Measurements from ENCODE around the gene SERPINE1. TPM values are rescaled to one million over a fixed set of nuclear protein-coding genes. Genes with fewer than 3 reads are reported as not detected.

Gene SERPINE1
- total and polyA plus RNA-seq, 2 of the 13 experiments (the other 11 are each of a cell fraction or from before 2014, with no cell fraction given), result 21.2 to 1,576 TPM

DNA sequence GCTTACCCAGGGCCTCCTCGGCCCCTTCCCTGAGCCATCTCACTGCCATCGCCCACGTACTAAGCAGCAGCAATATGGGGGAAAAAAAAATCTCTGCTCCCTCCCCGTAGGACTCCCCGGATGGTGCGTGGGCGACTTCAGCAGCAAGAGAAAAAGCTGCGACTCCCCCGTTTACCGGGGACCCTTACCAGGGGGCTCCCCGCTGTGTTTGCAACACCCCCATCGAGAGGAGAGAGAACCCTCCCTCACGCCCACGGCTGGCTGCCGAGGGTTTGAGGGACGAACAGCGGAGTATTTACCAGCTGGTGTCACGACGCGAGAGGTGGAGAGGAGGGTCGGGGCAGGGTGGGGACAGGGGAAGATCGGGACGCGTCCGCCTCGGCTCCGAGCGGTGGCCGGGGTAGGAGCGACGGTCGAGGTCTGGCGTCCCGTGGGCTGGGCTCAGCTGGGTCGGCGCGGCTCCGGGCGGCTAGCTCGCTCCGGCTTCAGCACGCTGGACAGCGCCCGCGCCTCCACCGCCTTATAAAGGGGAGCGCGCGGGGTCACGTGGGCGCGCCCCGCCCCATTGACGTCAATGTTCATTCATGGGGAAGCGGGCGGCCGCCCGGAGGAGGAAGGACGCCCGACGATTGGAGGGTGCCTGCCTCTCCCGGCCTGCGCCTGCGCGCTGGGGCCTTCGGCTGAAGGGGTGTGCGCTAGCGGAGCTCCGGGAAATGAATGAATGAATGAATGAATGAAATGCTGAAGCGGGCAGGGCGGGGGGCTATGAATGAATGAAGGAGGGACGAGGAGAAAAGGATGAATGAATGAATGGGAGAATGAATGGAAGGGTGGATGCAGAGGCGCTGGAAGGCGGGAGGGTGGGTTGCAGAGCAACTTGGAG, 38.4 kb downstream of the SERPINE1 start, which contains the start of gene VGF (continued):
- TF ChIP-seq SAFB2 (CRISPR knock-in tag; IDR thresholded peaks at IDR 0.05; ENCODE audit: borderline replicate concordance, low read depth), result peak; percentile 94
- TF ChIP-seq TBX2 (CRISPR knock-in tag; IDR thresholded peaks at IDR 0.05; ENCODE audit: borderline replicate concordance), result peak; percentile 96
- TF ChIP-seq, protein P1, sequence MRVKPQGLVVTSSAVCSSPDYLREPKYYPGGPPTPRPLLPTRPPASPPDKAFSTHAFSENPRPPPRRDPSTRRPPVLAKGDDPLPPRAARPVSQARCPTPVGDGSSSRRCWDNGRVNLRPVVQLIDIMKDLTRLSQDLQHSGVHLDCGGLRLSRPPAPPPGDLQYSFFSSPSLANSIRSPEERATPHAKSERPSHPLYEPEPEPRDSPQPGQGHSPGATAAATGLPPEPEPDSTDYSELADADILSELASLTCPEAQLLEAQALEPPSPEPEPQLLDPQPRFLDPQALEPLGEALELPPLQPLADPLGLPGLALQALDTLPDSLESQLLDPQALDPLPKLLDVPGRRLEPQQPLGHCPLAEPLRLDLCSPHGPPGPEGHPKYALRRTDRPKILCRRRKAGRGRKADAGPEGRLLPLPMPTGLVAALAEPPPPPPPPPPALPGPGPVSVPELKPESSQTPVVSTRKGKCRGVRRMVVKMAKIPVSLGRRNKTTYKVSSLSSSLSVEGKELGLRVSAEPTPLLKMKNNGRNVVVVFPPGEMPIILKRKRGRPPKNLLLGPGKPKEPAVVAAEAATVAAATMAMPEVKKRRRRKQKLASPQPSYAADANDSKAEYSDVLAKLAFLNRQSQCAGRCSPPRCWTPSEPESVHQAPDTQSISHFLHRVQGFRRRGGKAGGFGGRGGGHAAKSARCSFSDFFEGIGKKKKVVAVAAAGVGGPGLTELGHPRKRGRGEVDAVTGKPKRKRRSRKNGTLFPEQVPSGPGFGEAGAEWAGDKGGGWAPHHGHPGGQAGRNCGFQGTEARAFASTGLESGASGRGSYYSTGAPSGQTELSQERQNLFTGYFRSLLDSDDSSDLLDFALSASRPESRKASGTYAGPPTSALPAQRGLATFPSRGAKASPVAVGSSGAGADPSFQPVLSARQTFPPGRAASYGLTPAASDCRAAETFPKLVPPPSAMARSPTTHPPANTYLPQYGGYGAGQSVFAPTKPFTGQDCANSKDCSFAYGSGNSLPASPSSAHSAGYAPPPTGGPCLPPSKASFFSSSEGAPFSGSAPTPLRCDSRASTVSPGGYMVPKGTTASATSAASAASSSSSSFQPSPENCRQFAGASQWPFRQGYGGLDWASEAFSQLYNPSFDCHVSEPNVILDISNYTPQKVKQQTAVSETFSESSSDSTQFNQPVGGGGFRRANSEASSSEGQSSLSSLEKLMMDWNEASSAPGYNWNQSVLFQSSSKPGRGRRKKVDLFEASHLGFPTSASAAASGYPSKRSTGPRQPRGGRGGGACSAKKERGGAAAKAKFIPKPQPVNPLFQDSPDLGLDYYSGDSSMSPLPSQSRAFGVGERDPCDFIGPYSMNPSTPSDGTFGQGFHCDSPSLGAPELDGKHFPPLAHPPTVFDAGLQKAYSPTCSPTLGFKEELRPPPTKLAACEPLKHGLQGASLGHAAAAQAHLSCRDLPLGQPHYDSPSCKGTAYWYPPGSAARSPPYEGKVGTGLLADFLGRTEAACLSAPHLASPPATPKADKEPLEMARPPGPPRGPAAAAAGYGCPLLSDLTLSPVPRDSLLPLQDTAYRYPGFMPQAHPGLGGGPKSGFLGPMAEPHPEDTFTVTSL (CRISPR knock-in tag; IDR thresholded peaks at IDR 0.05; ENCODE audit: borderline replicate concordance), result 0 out of 2 replicates have a peak, but pooled peaks have one; percentile 54
- TF ChIP-seq TGIF2 (CRISPR knock-in tag; IDR thresholded peaks at IDR 0.05), result peak; percentile 99
- TF ChIP-seq ZNF713 (CRISPR knock-in tag; IDR thresholded peaks at IDR 0.05), result no peak
- 0 out of 2 replicates have a peak, but pooled peaks have one; percentile 26 for TF ChIP-seq CEBPG (CRISPR knock-in tag; IDR thresholded peaks at IDR 0.05)
- TF ChIP-seq ZNF556 (CRISPR knock-in tag; IDR thresholded peaks at IDR 0.05; ENCODE audit: borderline replicate concordance), result 0 out of 2 replicates have a peak, but pooled peaks have one; percentile 72
- no peak for TF ChIP-seq PCBP2 (optimal IDR thresholded peaks at IDR 0.05; ENCODE audit: low read depth, low read length, poor library complexity, severe bottlenecking)
- peak; percentile 44; the same call in 1 of the 2 replicates for TF ChIP-seq ATF7 (IDR thresholded peaks at IDR 0.05)
- TF ChIP-seq ATF7 (CRISPR knock-in tag; IDR thresholded peaks at IDR 0.05), result peak; percentile 78; the same call in 1 of the 2 replicates
- peak; percentile 92; the same call in 1 of the 2 replicates for TF ChIP-seq SIN3A (IDR thresholded peaks at IDR 0.05; ENCODE audit: borderline replicate concordance, low read depth, low read length)
- no peak; the same call in 1 of the 2 replicates for TF ChIP-seq ZSCAN22 (CRISPR knock-in tag; IDR thresholded peaks at IDR 0.05)
- TF ChIP-seq ZNF253 (CRISPR knock-in tag; IDR thresholded peaks at IDR 0.05; ENCODE audit: borderline replicate concordance), result peak; percentile 90; the same call in 1 of the 2 replicates
- TF ChIP-seq, protein P2, sequence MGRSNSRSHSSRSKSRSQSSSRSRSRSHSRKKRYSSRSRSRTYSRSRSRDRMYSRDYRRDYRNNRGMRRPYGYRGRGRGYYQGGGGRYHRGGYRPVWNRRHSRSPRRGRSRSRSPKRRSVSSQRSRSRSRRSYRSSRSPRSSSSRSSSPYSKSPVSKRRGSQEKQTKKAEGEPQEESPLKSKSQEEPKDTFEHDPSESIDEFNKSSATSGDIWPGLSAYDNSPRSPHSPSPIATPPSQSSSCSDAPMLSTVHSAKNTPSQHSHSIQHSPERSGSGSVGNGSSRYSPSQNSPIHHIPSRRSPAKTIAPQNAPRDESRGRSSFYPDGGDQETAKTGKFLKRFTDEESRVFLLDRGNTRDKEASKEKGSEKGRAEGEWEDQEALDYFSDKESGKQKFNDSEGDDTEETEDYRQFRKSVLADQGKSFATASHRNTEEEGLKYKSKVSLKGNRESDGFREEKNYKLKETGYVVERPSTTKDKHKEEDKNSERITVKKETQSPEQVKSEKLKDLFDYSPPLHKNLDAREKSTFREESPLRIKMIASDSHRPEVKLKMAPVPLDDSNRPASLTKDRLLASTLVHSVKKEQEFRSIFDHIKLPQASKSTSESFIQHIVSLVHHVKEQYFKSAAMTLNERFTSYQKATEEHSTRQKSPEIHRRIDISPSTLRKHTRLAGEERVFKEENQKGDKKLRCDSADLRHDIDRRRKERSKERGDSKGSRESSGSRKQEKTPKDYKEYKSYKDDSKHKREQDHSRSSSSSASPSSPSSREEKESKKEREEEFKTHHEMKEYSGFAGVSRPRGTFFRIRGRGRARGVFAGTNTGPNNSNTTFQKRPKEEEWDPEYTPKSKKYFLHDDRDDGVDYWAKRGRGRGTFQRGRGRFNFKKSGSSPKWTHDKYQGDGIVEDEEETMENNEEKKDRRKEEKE (IDR thresholded peaks at IDR 0.05), result no peak
- TF ChIP-seq, protein P3, sequence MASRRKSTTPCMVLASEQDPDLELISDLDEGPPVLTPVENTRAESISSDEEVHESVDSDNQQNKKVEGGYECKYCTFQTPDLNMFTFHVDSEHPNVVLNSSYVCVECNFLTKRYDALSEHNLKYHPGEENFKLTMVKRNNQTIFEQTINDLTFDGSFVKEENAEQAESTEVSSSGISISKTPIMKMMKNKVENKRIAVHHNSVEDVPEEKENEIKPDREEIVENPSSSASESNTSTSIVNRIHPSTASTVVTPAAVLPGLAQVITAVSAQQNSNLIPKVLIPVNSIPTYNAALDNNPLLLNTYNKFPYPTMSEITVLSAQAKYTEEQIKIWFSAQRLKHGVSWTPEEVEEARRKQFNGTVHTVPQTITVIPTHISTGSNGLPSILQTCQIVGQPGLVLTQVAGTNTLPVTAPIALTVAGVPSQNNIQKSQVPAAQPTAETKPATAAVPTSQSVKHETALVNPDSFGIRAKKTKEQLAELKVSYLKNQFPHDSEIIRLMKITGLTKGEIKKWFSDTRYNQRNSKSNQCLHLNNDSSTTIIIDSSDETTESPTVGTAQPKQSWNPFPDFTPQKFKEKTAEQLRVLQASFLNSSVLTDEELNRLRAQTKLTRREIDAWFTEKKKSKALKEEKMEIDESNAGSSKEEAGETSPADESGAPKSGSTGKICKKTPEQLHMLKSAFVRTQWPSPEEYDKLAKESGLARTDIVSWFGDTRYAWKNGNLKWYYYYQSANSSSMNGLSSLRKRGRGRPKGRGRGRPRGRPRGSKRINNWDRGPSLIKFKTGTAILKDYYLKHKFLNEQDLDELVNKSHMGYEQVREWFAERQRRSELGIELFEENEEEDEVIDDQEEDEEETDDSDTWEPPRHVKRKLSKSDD (CRISPR knock-in tag; IDR thresholded peaks at IDR 0.05; ENCODE audit: low read depth), result peak; percentile 96
- no peak for TF ChIP-seq KAT2B (IDR thresholded peaks at IDR 0.05; ENCODE audit: borderline replicate concordance, low read depth, low read length)
- TF ChIP-seq JUN (CRISPR knock-in tag; IDR thresholded peaks at IDR 0.05), result 0 out of 2 replicates have a peak, but pooled peaks have one; percentile 43

All from HepG2 (cell line).